ENCODE measurements around the gene CFAP299. TPM values are rescaled to one million over a fixed set of nuclear protein-coding genes. Genes with fewer than 3 reads are reported as not detected.
A peak's percentile ranks its signal among the peaks of the same experiment; 100 is the strongest.
"Not testable (repeated sequence)": the region's sequence is repeated elsewhere in the genome, so short reads cannot be mapped to it uniquely, and the experiment has no call there.

Gene CFAP299
- total and polyA plus RNA-seq, 2 donors from 2014 or later, result 1.1 TPM; not detected in 1

DNA sequence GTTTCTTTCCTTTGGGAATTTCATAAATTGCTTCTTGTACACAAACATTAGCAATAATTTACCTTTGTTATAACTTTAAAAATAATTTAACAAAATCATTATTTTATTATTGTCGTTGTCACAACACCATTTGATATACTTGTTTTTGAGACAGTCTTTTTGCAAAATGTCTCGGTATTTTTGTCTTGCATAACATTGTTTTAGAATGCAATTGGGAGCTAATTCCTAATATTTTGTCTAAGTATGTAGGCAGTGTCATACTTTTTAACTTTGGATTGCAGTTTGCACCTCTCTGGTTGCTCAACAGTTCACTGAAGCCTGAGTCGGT is 340 bp upstream of the CFAP299 start:
- DNase-seq (no peak), FAIRE-seq (no peak)
- Histone ChIP-seq H3K4me1 (ENCODE audit: control insufficient read depth in 2 of 3, insufficient read depth in 2 of 3, low read depth in 1 of 3, low read length in 3 of 3) (peaks cover 0 to 3% (median 0%) of the 10 kb centered on the region in 3 donors), H3K4me3 (ENCODE audit: low read length in 3 of 3) (peak overlapping the region; percentile 60 to 92 (median 77)), H3K27ac (ENCODE audit: low read depth in 2 of 2, low read length in 2 of 2) (no peak overlapping the region), H3K9me3 (ENCODE audit: control insufficient read depth in 2 of 3, insufficient read depth in 1 of 3, low read length in 3 of 3) (no peaks in the 10 kb centered on the region), H3K27me3 (ENCODE audit: control insufficient read depth, insufficient read depth, low read length) (peaks cover 9% of the 10 kb centered on the region), H3K9ac (ENCODE audit: low read length in 3 of 3) (peak overlapping the region in 2 of 3 donors; percentile 36 to 50), H3K36me3 (ENCODE audit: control insufficient read depth in 2 of 3, insufficient read depth in 3 of 3, low read length in 3 of 3) (no peaks in the 10 kb centered on the region)
- intact Hi-C loops (cut with DNase I), result no loop called here
- TF ChIP-seq, protein P1, sequence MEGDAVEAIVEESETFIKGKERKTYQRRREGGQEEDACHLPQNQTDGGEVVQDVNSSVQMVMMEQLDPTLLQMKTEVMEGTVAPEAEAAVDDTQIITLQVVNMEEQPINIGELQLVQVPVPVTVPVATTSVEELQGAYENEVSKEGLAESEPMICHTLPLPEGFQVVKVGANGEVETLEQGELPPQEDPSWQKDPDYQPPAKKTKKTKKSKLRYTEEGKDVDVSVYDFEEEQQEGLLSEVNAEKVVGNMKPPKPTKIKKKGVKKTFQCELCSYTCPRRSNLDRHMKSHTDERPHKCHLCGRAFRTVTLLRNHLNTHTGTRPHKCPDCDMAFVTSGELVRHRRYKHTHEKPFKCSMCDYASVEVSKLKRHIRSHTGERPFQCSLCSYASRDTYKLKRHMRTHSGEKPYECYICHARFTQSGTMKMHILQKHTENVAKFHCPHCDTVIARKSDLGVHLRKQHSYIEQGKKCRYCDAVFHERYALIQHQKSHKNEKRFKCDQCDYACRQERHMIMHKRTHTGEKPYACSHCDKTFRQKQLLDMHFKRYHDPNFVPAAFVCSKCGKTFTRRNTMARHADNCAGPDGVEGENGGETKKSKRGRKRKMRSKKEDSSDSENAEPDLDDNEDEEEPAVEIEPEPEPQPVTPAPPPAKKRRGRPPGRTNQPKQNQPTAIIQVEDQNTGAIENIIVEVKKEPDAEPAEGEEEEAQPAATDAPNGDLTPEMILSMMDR (IDR thresholded peaks at IDR 0.05; ENCODE audit: borderline replicate concordance, extremely low read depth, insufficient read depth), result no peak

GRCh38 chr4:80336582-80336981 is 1.1 kb downstream of the CFAP299 start:
- H3K4me3 ChIP-seq (ENCODE audit: low read length in 3 of 3), result peak overlapping the region in 2 of 3 donors; percentile 77 to 92
- DNase-seq, result peak in 4 of 5 donors; percentile 38 to 66 (median 44)
- TF ChIP-seq, protein P1 (IDR thresholded peaks at IDR 0.05; ENCODE audit: borderline replicate concordance, extremely low read depth, insufficient read depth), result peak; percentile 21
- intact Hi-C loops (cut with DNase I), result no loop called here
- no peaks in the 10 kb centered on the region for H3K9me3 ChIP-seq (ENCODE audit: control insufficient read depth in 2 of 3, insufficient read depth in 1 of 3, low read length in 3 of 3)
- peak overlapping the region in 1 of 3 donors; percentile 43 for H3K9ac ChIP-seq (ENCODE audit: low read length in 3 of 3)
- no peak for FAIRE-seq
- H3K4me1 ChIP-seq (ENCODE audit: control insufficient read depth in 2 of 3, insufficient read depth in 2 of 3, low read depth in 1 of 3, low read length in 3 of 3), result peaks cover 0 to 3% (median 0%) of the 10 kb centered on the region in 3 donors
- no peaks in the 10 kb centered on the region for H3K36me3 ChIP-seq (ENCODE audit: control insufficient read depth in 2 of 3, insufficient read depth in 3 of 3, low read length in 3 of 3)
- H3K27me3 ChIP-seq (ENCODE audit: control insufficient read depth, insufficient read depth, low read length), result peaks cover 9% of the 10 kb centered on the region
- no peak overlapping the region for H3K27ac ChIP-seq (ENCODE audit: low read depth in 2 of 2, low read length in 2 of 2)

GRCh38 chr4:80340036-80340435 is 4.5 kb downstream of the CFAP299 start:
- H3K4me1 ChIP-seq (ENCODE audit: control insufficient read depth in 2 of 3, insufficient read depth in 2 of 3, low read depth in 1 of 3, low read length in 3 of 3), result peaks cover 0 to 3% (median 0%) of the 10 kb centered on the region in 3 donors
- no peak for FAIRE-seq
- no peak overlapping the region for H3K27ac ChIP-seq (ENCODE audit: low read depth in 2 of 2, low read length in 2 of 2)
- H3K9ac ChIP-seq (ENCODE audit: low read length in 3 of 3), result no peak overlapping the region
- intact Hi-C loops (cut with DNase I), result no loop called here
- TF ChIP-seq, protein P1 (IDR thresholded peaks at IDR 0.05; ENCODE audit: borderline replicate concordance, extremely low read depth, insufficient read depth), result no peak
- H3K36me3 ChIP-seq (ENCODE audit: control insufficient read depth in 2 of 3, insufficient read depth in 3 of 3, low read length in 3 of 3), result no peaks in the 10 kb centered on the region
- DNase-seq, result no peak
- no peak overlapping the region for H3K4me3 ChIP-seq (ENCODE audit: low read length in 3 of 3)
- H3K27me3 ChIP-seq (ENCODE audit: control insufficient read depth, insufficient read depth, low read length), result peaks cover 7% of the 10 kb centered on the region
- peaks cover 0 to 8% (median 0%) of the 10 kb centered on the region in 3 donors for H3K9me3 ChIP-seq (ENCODE audit: control insufficient read depth in 2 of 3, insufficient read depth in 1 of 3, low read length in 3 of 3)

GRCh38 chr4:80342684-80343083 is 7.2 kb downstream of the CFAP299 start:
- FAIRE-seq, result not testable (repeated sequence)

More at GRCh38 chr4:80342684-80343083, 7.2 kb downstream of the CFAP299 start:
- DNase-seq; H3K4me3 ChIP-seq (ENCODE audit: low read length in 3 of 3); H3K9me3 ChIP-seq (ENCODE audit: control insufficient read depth in 2 of 3, insufficient read depth in 1 of 3, low read length in 3 of 3); H3K27ac ChIP-seq (ENCODE audit: low read depth in 2 of 2, low read length in 2 of 2); intact Hi-C loops (cut with DNase I); H3K9ac ChIP-seq (ENCODE audit: low read length in 3 of 3); H3K4me1 ChIP-seq (ENCODE audit: control insufficient read depth in 2 of 3, insufficient read depth in 2 of 3, low read depth in 1 of 3, low read length in 3 of 3); H3K27me3 ChIP-seq (ENCODE audit: control insufficient read depth, insufficient read depth, low read length); H3K36me3 ChIP-seq (ENCODE audit: control insufficient read depth in 2 of 3, insufficient read depth in 3 of 3, low read length in 3 of 3): not testable (repeated sequence)

Measured in kidney (tissue), 14 donors.